ENCODE measurements around the gene ACTN2. TPM values are rescaled to one million over a fixed set of nuclear protein-coding genes. Genes with fewer than 3 reads are reported as not detected.

ACTN2 gene
- total RNA-seq, 2 experiments from 2014 or later, result 0.28 TPM; not detected in 1

GRCh38 chr1:236768601-236769000 is 82.3 kb downstream of the ACTN2 start:
- H3K27ac Mint-ChIP-seq, result no peak overlapping the region
- POLR2A ChIA-PET, result interaction anchor here (0.8 kb wide), 1 partner anchor 28 kb away, joined by 3 read pairs; no protein-coding TSS in a partner anchor
- no peaks in the 10 kb centered on the region for H3K36me3 Mint-ChIP-seq (ENCODE audit: low read depth)
- DNase-seq (no peak), ATAC-seq (ENCODE audit: poor library complexity) (no peak)
- no peaks in the 10 kb centered on the region for H3K9me3 ChIP-seq (ENCODE audit: control insufficient read depth in 1 of 2, insufficient read depth in 1 of 2, low read length in 2 of 2)
- H3K4me1 ChIP-seq (ENCODE audit: insufficient read depth, low read length), result no peaks in the 10 kb centered on the region
- peaks cover 21% of the 10 kb centered on the region for H3K27me3 Mint-ChIP-seq
- H3K4me1 Mint-ChIP-seq (ENCODE audit: low read depth), result no peaks in the 10 kb centered on the region
- no peak overlapping the region for H3K4me3 Mint-ChIP-seq
- H3K27ac ChIP-seq (ENCODE audit: low read depth in 1 of 2, low read length in 2 of 2), result no peak overlapping the region
- CTCF ChIA-PET, result interaction anchor here (0.6 to 1.8 kb wide), 4 partner anchors 9 to 48 kb away, joined by 3 to 6 read pairs (median 3); no protein-coding TSS in a partner anchor
- no peak overlapping the region for H3K4me3 ChIP-seq (ENCODE audit: low read length)
- H3K27me3 ChIP-seq (ENCODE audit: control insufficient read depth in 1 of 2, insufficient read depth in 2 of 2, low read length in 2 of 2), result peaks cover 3 to 4% of the 10 kb centered on the region in 2 experiments
- no peaks in the 10 kb centered on the region for H3K9me3 Mint-ChIP-seq
- TF ChIP-seq CTCF (IDR thresholded peaks at IDR 0.05), result no peak
- intact Hi-C loops (cut with DNase I, micrococcal nuclease), result loop anchor here in 1 of 2 experiments (10.0 kb wide), 1 partner anchor 796 kb away; no protein-coding TSS in a partner anchor
- no peaks in the 10 kb centered on the region for H3K36me3 ChIP-seq (ENCODE audit: insufficient read depth, low read length)

GRCh38 chr1:236773919-236774318 is 87.6 kb downstream of the ACTN2 start:
- Mint-ChIP-seq H3K36me3 (ENCODE audit: low read depth) (peaks cover under 1% of the 10 kb centered on the region), H3K4me3 (no peak overlapping the region), H3K27ac (no peak overlapping the region), H3K9me3 (peaks cover 3% of the 10 kb centered on the region), H3K27me3 (peaks cover 48% of the 10 kb centered on the region), H3K4me1 (ENCODE audit: low read depth) (no peaks in the 10 kb centered on the region)
- no peaks in the 10 kb centered on the region for H3K4me1 ChIP-seq (ENCODE audit: insufficient read depth, low read length)
- POLR2A ChIA-PET, result no interaction called here
- CTCF ChIA-PET, result no interaction called here
- no peak overlapping the region for H3K4me3 ChIP-seq (ENCODE audit: low read length)
- DNase-seq (no peak), ATAC-seq (ENCODE audit: poor library complexity) (no peak)
- intact Hi-C loops (cut with DNase I, micrococcal nuclease), result loop anchor here in 1 of 2 experiments (10.0 kb wide), 1 partner anchor 669 kb away; no protein-coding TSS in a partner anchor
- no peaks in the 10 kb centered on the region for H3K9me3 ChIP-seq (ENCODE audit: control insufficient read depth in 1 of 2, insufficient read depth in 1 of 2, low read length in 2 of 2)
- TF ChIP-seq CTCF (IDR thresholded peaks at IDR 0.05), result no peak
- H3K36me3 ChIP-seq (ENCODE audit: insufficient read depth, low read length), result no peaks in the 10 kb centered on the region
- H3K27me3 ChIP-seq (ENCODE audit: control insufficient read depth in 1 of 2, insufficient read depth in 2 of 2, low read length in 2 of 2), result peaks cover 3 to 13% of the 10 kb centered on the region in 2 experiments
- H3K27ac ChIP-seq (ENCODE audit: low read depth in 1 of 2, low read length in 2 of 2), result no peak overlapping the region

GRCh38 chr1:236774926-236775325 is 88.6 kb downstream of the ACTN2 start:
- ATAC-seq (ENCODE audit: poor library complexity) (no peak), DNase-seq (no peak)
- H3K4me1 ChIP-seq (ENCODE audit: insufficient read depth, low read length), result no peaks in the 10 kb centered on the region
- H3K27me3 ChIP-seq (ENCODE audit: control insufficient read depth in 1 of 2, insufficient read depth in 2 of 2, low read length in 2 of 2), result peaks cover 3 to 14% of the 10 kb centered on the region in 2 experiments
- Mint-ChIP-seq H3K36me3 (ENCODE audit: low read depth) (peaks cover 3% of the 10 kb centered on the region), H3K27ac (no peak overlapping the region), H3K27me3 (peaks cover 49% of the 10 kb centered on the region), H3K4me1 (ENCODE audit: low read depth) (no peaks in the 10 kb centered on the region), H3K4me3 (no peak overlapping the region), H3K9me3 (peaks cover 9% of the 10 kb centered on the region)
- intact Hi-C loops (cut with DNase I, micrococcal nuclease), result loop anchor here in 1 of 2 experiments (10.0 kb wide), 1 partner anchor 670 kb away; no protein-coding TSS in a partner anchor
- no peak for TF ChIP-seq CTCF (IDR thresholded peaks at IDR 0.05)
- CTCF ChIA-PET, result no interaction called here
- POLR2A ChIA-PET, result no interaction called here
- no peak overlapping the region for H3K4me3 ChIP-seq (ENCODE audit: low read length)
- H3K36me3 ChIP-seq (ENCODE audit: insufficient read depth, low read length), result no peaks in the 10 kb centered on the region
- H3K27ac ChIP-seq (ENCODE audit: low read depth in 1 of 2, low read length in 2 of 2), result no peak overlapping the region
- H3K9me3 ChIP-seq (ENCODE audit: control insufficient read depth in 1 of 2, insufficient read depth in 1 of 2, low read length in 2 of 2), result peaks cover 0 to 4% of the 10 kb centered on the region in 2 experiments

Measured in CD4-positive, alpha-beta T cell (primary cell).